HepG2 (cell line): ENCODE data around the gene ANKS4B. TPM values are rescaled to one million over a fixed set of nuclear protein-coding genes. Genes with fewer than 3 reads are reported as not detected.

Source experiments
- ARHGAP35 ChIP-seq: sonication (generic); formaldehyde crosslinking; IDR thresholded peaks from 2 replicates; pipeline ENCODE4 v1.9.0; 2022; ENCODE audit warnings: mild to moderate bottlenecking, inconsistent platforms, moderate library complexity, missing genetic modification reagents, borderline replicate concordance
- ARID2 ChIP-seq: sonication (generic); formaldehyde crosslinking; IDR thresholded peaks from 2 replicates; pipeline ENCODE4 v1.8.1; 2022; ENCODE audit warnings: mild to moderate bottlenecking, missing genetic modification reagents, borderline replicate concordance
- ARNT ChIP-seq: fragments of 450-650 bp; IDR thresholded peaks from 2 replicates; pipeline ENCODE4 v1.6.1; 2017
- CC2D1A ChIP-seq: sonication (generic); formaldehyde crosslinking; IDR thresholded peaks from 2 replicates; pipeline ENCODE4 v1.8.1; 2023; ENCODE audit warnings: mild to moderate bottlenecking, missing genetic modification reagents
- E2F5 ChIP-seq: sonication (generic); formaldehyde crosslinking; conservative IDR thresholded peaks from 2 replicates; pipeline ENCODE4 v1.4.0; 2020; ENCODE audit warnings: missing genetic modification reagents
- EHMT2 ChIP-seq: fragments of 200-600 bp; sonication (generic); IDR thresholded peaks from 2 replicates; pipeline ENCODE4 v1.7.0; 2017; ENCODE audit warnings: antibody characterized with exemption, low read depth, low read length, borderline replicate concordance
- IRX3 ChIP-seq: sonication (generic); formaldehyde crosslinking; IDR thresholded peaks from 2 replicates; pipeline ENCODE4 v1.8.1; 2023; ENCODE audit warnings: mild to moderate bottlenecking, low read depth, missing genetic modification reagents, borderline replicate concordance
- ISX ChIP-seq: sonication (generic); formaldehyde crosslinking; conservative IDR thresholded peaks from 2 replicates; pipeline ENCODE4 v1.5.0; 2020; ENCODE audit warnings: missing genetic modification reagents
- MAFK ChIP-seq, 2 experiments: IDR thresholded peaks in 1 of 2; conservative IDR thresholded peaks in 1 of 2; 2 replicates each; pipeline ENCODE4 v1.6.1; 2011; ENCODE audit warnings: improper control_type of control experiment in 2 of 2, low read length in 2 of 2
- MED1 ChIP-seq: sonication (generic); formaldehyde crosslinking; IDR thresholded peaks from 2 replicates; pipeline ENCODE4 v1.4.0; 2020; ENCODE audit warnings: missing genetic modification reagents
- MXD1 ChIP-seq: sonication (generic); formaldehyde crosslinking; IDR thresholded peaks from 2 replicates; pipeline ENCODE4 v1.4.0; 2020; ENCODE audit warnings: mild to moderate bottlenecking, missing genetic modification reagents
- MYNN ChIP-seq: sonication (generic); formaldehyde crosslinking; IDR thresholded peaks from 2 replicates; pipeline ENCODE4 v1.4.0; 2020; ENCODE audit warnings: mild to moderate bottlenecking, low read depth, missing genetic modification reagents
- NCOA2 ChIP-seq: sonication (generic); formaldehyde crosslinking; IDR thresholded peaks from 2 replicates; pipeline ENCODE4 v1.8.0; 2022; ENCODE audit warnings: inconsistent platforms
- ONECUT2 ChIP-seq: sonication (generic); formaldehyde crosslinking; IDR thresholded peaks from 2 replicates; pipeline ENCODE4 v1.4.0; 2020; ENCODE audit warnings: missing genetic modification reagents
- PCBP2 ChIP-seq: fragments of 200-400 bp; formaldehyde crosslinking; optimal IDR thresholded peaks from 2 replicates; pipeline ENCODE3; 2018; ENCODE audit warnings: low read length, low read depth; ENCODE audit not compliant: poor library complexity, severe bottlenecking
- PHF20 ChIP-seq: sonication (generic); formaldehyde crosslinking; IDR thresholded peaks from 2 replicates; pipeline ENCODE4 v1.5.0; 2020; ENCODE audit warnings: mild to moderate bottlenecking, missing genetic modification reagents
- PHF21A ChIP-seq: sonication (generic); formaldehyde crosslinking; IDR thresholded peaks from 2 replicates; pipeline ENCODE4 v1.5.0; 2020; ENCODE audit warnings: mild to moderate bottlenecking, missing genetic modification reagents
- POLR2G ChIP-seq: fragments of 200-400 bp; formaldehyde crosslinking; IDR thresholded peaks from 2 replicates; pipeline ENCODE4 v1.6.1; 2018; ENCODE audit warnings: mild to moderate bottlenecking, low read depth, low read length, moderate library complexity
- RAD51 ChIP-seq: fragments of 450-650 bp; IDR thresholded peaks from 2 replicates; pipeline ENCODE4 v1.6.1; 2016; ENCODE audit warnings: borderline replicate concordance
- RBM39 ChIP-seq: fragments of 200-400 bp; formaldehyde crosslinking; IDR thresholded peaks from one replicate; pipeline ENCODE4 v1.6.1; 2018; ENCODE audit warnings: antibody characterized with exemption, mild to moderate bottlenecking, low read depth, low read length; ENCODE audit not compliant: poor library complexity, severe bottlenecking
- SRY ChIP-seq: sonication (generic); formaldehyde crosslinking; IDR thresholded peaks from 2 replicates; pipeline ENCODE4 v1.8.0; 2022; ENCODE audit warnings: mild to moderate bottlenecking, missing genetic modification reagents
- TGIF2 ChIP-seq: IDR thresholded peaks from 2 replicates; pipeline ENCODE4 v1.6.1; 2016; ENCODE audit warnings: control low read depth, missing compliant biosample characterization
- TP53 ChIP-seq: sonication (generic); formaldehyde crosslinking; conservative IDR thresholded peaks from 2 replicates; pipeline ENCODE4 v1.4.0; 2020; ENCODE audit warnings: missing genetic modification reagents
- U2AF2 ChIP-seq: fragments of 200-400 bp; formaldehyde crosslinking; IDR thresholded peaks from 2 replicates; pipeline ENCODE4 v1.6.1; 2017; ENCODE audit warnings: low read depth, mild to moderate bottlenecking, low read length
- ZBTB38 ChIP-seq: sonication (generic); formaldehyde crosslinking; IDR thresholded peaks from 2 replicates; pipeline ENCODE4 v1.5.1; 2020; ENCODE audit warnings: mild to moderate bottlenecking, missing genetic modification reagents
- ZKSCAN1 ChIP-seq: fragments of 150-350 bp; IDR thresholded peaks from 2 replicates; pipeline ENCODE4 v1.6.1; 2014; ENCODE audit warnings: low read length
- ZNF441 ChIP-seq: sonication (generic); formaldehyde crosslinking; IDR thresholded peaks from 2 replicates; pipeline ENCODE4 v1.7.0; 2021; ENCODE audit warnings: missing genetic modification reagents, borderline replicate concordance
- ZNF460 ChIP-seq: sonication (generic); formaldehyde crosslinking; IDR thresholded peaks from 2 replicates; pipeline ENCODE4 v1.5.1; 2020; ENCODE audit warnings: missing genetic modification reagents, mild to moderate bottlenecking, borderline replicate concordance
- ZNF550 ChIP-seq: sonication (generic); formaldehyde crosslinking; IDR thresholded peaks from 2 replicates; pipeline ENCODE4 v1.4.0; 2020; ENCODE audit warnings: mild to moderate bottlenecking, missing genetic modification reagents, borderline replicate concordance
- ZNF557 ChIP-seq: sonication (generic); formaldehyde crosslinking; IDR thresholded peaks from 2 replicates; pipeline ENCODE4 v1.4.0; 2020; ENCODE audit warnings: missing genetic modification reagents
- ZNF746 ChIP-seq: sonication (generic); formaldehyde crosslinking; IDR thresholded peaks from 2 replicates; pipeline ENCODE4 v1.8.0; 2022; ENCODE audit warnings: mild to moderate bottlenecking, missing genetic modification reagents
- ZNF850 ChIP-seq: sonication (generic); formaldehyde crosslinking; conservative IDR thresholded peaks from 2 replicates; pipeline ENCODE4 v1.9.0; 2021; ENCODE audit warnings: mild to moderate bottlenecking, missing genetic modification reagents
- polyA plus RNA-seq, 8 experiments: library from polyadenylated mRNA; depleted of rRNA in 3 of 8; stranded (reverse) in 7 of 8; unstranded in 1 of 8; fragments of >200 nt; fragmentation: Illumina TruSeq in 4 of 8; extraction: Trizol in 4 of 8; gene quantifications; 2 replicates each; pipeline versions ENCODE4 v1.2.1 to v1.2.3, GENCODE V29; 2011 to 2016; ENCODE audit warnings: low read depth in 4 of 8, missing spikeins in 1 of 8, mixed read lengths in 1 of 8; ENCODE audit not compliant: insufficient read depth in 1 of 8
- total RNA-seq, 5 experiments: library from RNA; depleted of rRNA; stranded (reverse); fragments of >200 nt; fragmentation: Illumina TruSeq; extraction: Trizol; gene quantifications; 2 replicates each; pipeline ENCODE4 v1.2.3, GENCODE V29; 2016; ENCODE audit warnings: low read depth in 1 of 5

Gene ANKS4B
- total and polyA plus RNA-seq, 2 of the 13 experiments (the other 11 are each of a cell fraction or from before 2014, with no cell fraction given) = 6.5 to 30.0 TPM

GRCh38 chr16:21301168-21301894, 67.8 kb downstream of the ANKS4B start (continued):
- TF ChIP-seq RAD51 (no peak), PHF20 (CRISPR knock-in tag) (no peak; the same call in 1 of the 2 replicates), PHF21A (CRISPR knock-in tag) (peak; percentile 44), ZNF550 (peak; percentile 92; the same call in 1 of the 2 replicates), ARID2 (peak; percentile 100), MED1 (CRISPR knock-in tag) (peak; percentile 77; the same call in 1 of the 2 replicates), ZNF850 (CRISPR knock-in tag) (peak; percentile 87; the same call in 1 of the 2 replicates), ARNT (no peak), ZBTB38 (CRISPR knock-in tag) (peak; percentile 96), POLR2G (peak; percentile 70), NCOA2 (CRISPR knock-in tag) (no peak; the same call in 1 of the 2 replicates), ZNF460 (CRISPR knock-in tag) (no peak), TP53 (CRISPR knock-in tag) (no peak), ZNF557 (CRISPR knock-in tag) (peak; percentile 77; the same call in 1 of the 2 replicates), SRY (CRISPR knock-in tag) (peak; percentile 98), ISX (CRISPR knock-in tag) (peak; percentile 82; the same call in 1 of the 2 replicates), ZKSCAN1 (no peak), ZNF746 (CRISPR knock-in tag) (peak; percentile 82; the same call in 1 of the 2 replicates), MAFK (conservative IDR thresholded peaks at IDR 0.05 in 1 of 2, IDR thresholded peaks at IDR 0.05 in 1 of 2; ENCODE audit: low read length in 2 of 2) (no peak), U2AF2 (no peak), E2F5 (CRISPR knock-in tag) (0 out of 2 replicates have a peak, but pooled peaks have one; percentile 47), EHMT2 (no peak; the same call in 1 of the 2 replicates), ZNF441 (peak; percentile 40; the same call in 1 of the 2 replicates), ONECUT2 (CRISPR knock-in tag) (0 out of 2 replicates have a peak, but pooled peaks have one; percentile 49), IRX3 (CRISPR knock-in tag) (peak; percentile 84), TGIF2 (CRISPR knock-in tag) (peak; percentile 83; the same call in 1 of the 2 replicates), MYNN (peak; percentile 90; the same call in 1 of the 2 replicates), ARHGAP35 (peak; percentile 72; the same call in 1 of the 2 replicates), PCBP2 (no peak), MXD1 (CRISPR knock-in tag) (peak; percentile 97), RBM39 (peak; percentile 86), CC2D1A (peak; percentile 86; the same call in 1 of the 2 replicates)
